Measurements from ENCODE around the gene SHROOM3. TPM values are rescaled to one million over a fixed set of nuclear protein-coding genes. Genes with fewer than 3 reads are reported as not detected.

The SHROOM3 gene
- total RNA-seq, 2 donors from 2014 or later = 6.0 to 10.0 TPM

GRCh38 chr4:76626686-76627465 lies 191.8 kb downstream of the SHROOM3 start:
- intact Hi-C loops (cut with DNase I) = no loop called here

GRCh38 chr4:76628251-76628650 lies 193.2 kb downstream of the SHROOM3 start:
- intact Hi-C loops (cut with DNase I) = no loop called here

More at GRCh38 chr4:76626686-76627465, 191.8 kb downstream of the SHROOM3 start:
- no peak for ATAC-seq
- no peak for DNase-seq

GRCh38 chr4:76630741-76631140 lies 195.7 kb downstream of the SHROOM3 start:
- no peak for DNase-seq
- no peak for ATAC-seq
- intact Hi-C loops (cut with DNase I) = no loop called here

More at GRCh38 chr4:76628251-76628650, 193.2 kb downstream of the SHROOM3 start:
- ATAC-seq (no peak), DNase-seq (no peak)

GRCh38 chr4:76634220-76634619 lies 199.2 kb downstream of the SHROOM3 start:
- peak in 1 of 2 donors; percentile 50 for ATAC-seq
- intact Hi-C loops (cut with DNase I) = no loop called here
- no peak for DNase-seq

- no peak for DNase-seq
- intact Hi-C loops (cut with DNase I) = no loop called here
- peak in 1 of 2 donors; percentile 88 for ATAC-seq
Measured at GRCh38 chr4:76637712-76638361, 202.8 kb downstream of the SHROOM3 start.

- intact Hi-C loops (cut with DNase I) = no loop called here
- peak; percentile 30 to 87 for ATAC-seq
Measured at GRCh38 chr4:76639288-76639687, 204.3 kb downstream of the SHROOM3 start.

GRCh38 chr4:76640353-76640910 lies 205.4 kb downstream of the SHROOM3 start:
- DNase-seq (no peak), ATAC-seq (no peak)
- intact Hi-C loops (cut with DNase I) = no loop called here

More at GRCh38 chr4:76639288-76639687, 204.3 kb downstream of the SHROOM3 start:
- DNase-seq = no peak

GRCh38 chr4:76641351-76641750 lies 206.3 kb downstream of the SHROOM3 start:
- DNase-seq (no peak), ATAC-seq (no peak)
- intact Hi-C loops (cut with DNase I) = no loop called here

- DNase-seq (no peak), ATAC-seq (no peak)
- intact Hi-C loops (cut with DNase I) = no loop called here
Measured at GRCh38 chr4:76641758-76642157, 206.7 kb downstream of the SHROOM3 start.

- DNase-seq = no peak
- no peak for ATAC-seq
- intact Hi-C loops (cut with DNase I) = no loop called here
Measured at GRCh38 chr4:76644831-76645485, 209.9 kb downstream of the SHROOM3 start.

- intact Hi-C loops (cut with DNase I) = no loop called here
- ATAC-seq (no peak), DNase-seq (no peak)
Measured at GRCh38 chr4:76649086-76649485, 214.1 kb downstream of the SHROOM3 start.

- DNase-seq = no peak
- ATAC-seq = no peak
- intact Hi-C loops (cut with DNase I) = no loop called here
Measured at GRCh38 chr4:76651616-76652015, 216.6 kb downstream of the SHROOM3 start.

- intact Hi-C loops (cut with DNase I) = no loop called here
- no peak for DNase-seq
- no peak for ATAC-seq
Measured at GRCh38 chr4:76652389-76652788, 217.4 kb downstream of the SHROOM3 start.

GRCh38 chr4:76654084-76654483 lies 219.1 kb downstream of the SHROOM3 start:
- intact Hi-C loops (cut with DNase I) = no loop called here
- ATAC-seq (no peak), DNase-seq (no peak)

GRCh38 chr4:76654791-76655190 lies 219.8 kb downstream of the SHROOM3 start:
- no peak for ATAC-seq
- intact Hi-C loops (cut with DNase I) = no loop called here
- DNase-seq = no peak

- ATAC-seq = no peak
- intact Hi-C loops (cut with DNase I) = no loop called here
- no peak for DNase-seq
Measured at GRCh38 chr4:76655566-76656479, 220.8 kb downstream of the SHROOM3 start.

- intact Hi-C loops (cut with DNase I) = no loop called here
- DNase-seq (no peak), ATAC-seq (no peak)
Measured at GRCh38 chr4:76657443-76657842, 222.4 kb downstream of the SHROOM3 start.

- intact Hi-C loops (cut with DNase I) = no loop called here
- no peak for ATAC-seq
Measured at GRCh38 chr4:76658231-76659102, 223.4 kb downstream of the SHROOM3 start.

More at GRCh38 chr4:76658231-76659102, 223.4 kb downstream of the SHROOM3 start:
- no peak for DNase-seq
